GM18858 (cell line): ENCODE results near the gene ATXN1.
A peak's percentile ranks its signal among the peaks of the same experiment; 100 is the strongest.

Source experiments
- ATAC-seq: cut with Tn5 transposase; IDR thresholded peaks from one replicate; pipeline ENCODE4 v1.9.1; 2021; ENCODE audit not compliant: unreplicated experiment

ATXN1 gene

GRCh38 chr6:16487996-16488674 is 273.1 kb downstream of the ATXN1 start:
- no peak for ATAC-seq

GRCh38 chr6:16486661-16487060 is 274.6 kb downstream of the ATXN1 start:
- no peak for ATAC-seq

- ATAC-seq: peak; percentile 54
These were observed 277.9 kb downstream of the ATXN1 start for GRCh38 chr6:16483315-16483875.

- no peak for ATAC-seq
These were observed 278.5 kb downstream of the ATXN1 start for GRCh38 chr6:16482702-16483314.

- no peak for ATAC-seq
These were observed 279.4 kb downstream of the ATXN1 start for GRCh38 chr6:16481697-16482399.

- no peak for ATAC-seq
These were observed 280.3 kb downstream of the ATXN1 start for GRCh38 chr6:16480763-16481560.

- no peak for ATAC-seq
These were observed 283.7 kb downstream of the ATXN1 start for GRCh38 chr6:16477367-16478149.

GRCh38 chr6:16476861-16477260 is 284.4 kb downstream of the ATXN1 start:
- no peak for ATAC-seq

- ATAC-seq: no peak
These were observed 285.8 kb downstream of the ATXN1 start for GRCh38 chr6:16475494-16475781.

GRCh38 chr6:16474772-16475493 is 286.3 kb downstream of the ATXN1 start:
- ATAC-seq: peak; percentile 24

- ATAC-seq: no peak
These were observed 287.1 kb downstream of the ATXN1 start for GRCh38 chr6:16473908-16474771.

GRCh38 chr6:16473184-16473907 is 287.9 kb downstream of the ATXN1 start:
- peak; percentile 40 for ATAC-seq

GRCh38 chr6:16472349-16473069 is 288.8 kb downstream of the ATXN1 start:
- no peak for ATAC-seq

GRCh38 chr6:16471910-16472297 is 289.4 kb downstream of the ATXN1 start:
- no peak for ATAC-seq

- peak; percentile 36 for ATAC-seq
These were observed 289.9 kb downstream of the ATXN1 start for GRCh38 chr6:16471222-16471909.

GRCh38 chr6:16470502-16471221 is 290.6 kb downstream of the ATXN1 start:
- no peak for ATAC-seq
